Transverse colon (tissue), 3 donors: ENCODE results near the gene CDK5R2.

ENCODE experiments used
- CTCF ChIP-seq, 5 experiments: fragments of 200-600 bp in 3 of 5; fragments of 450-650 bp in 2 of 5; sonication (generic) in 3 of 5; IDR thresholded peaks; 1 replicate in 2 of 5; 2 replicates in 3 of 5; pipeline ENCODE4 v1.5.1; 2016 to 2017; ENCODE audit warnings: antibody characterized with exemption in 5 of 5, inconsistent platforms in 3 of 5, mild to moderate bottlenecking in 2 of 5, moderate library complexity in 1 of 5
- EP300 ChIP-seq: sonication (generic); formaldehyde crosslinking; IDR thresholded peaks from one replicate; pipeline ENCODE4 v1.6.1; 2017; ENCODE audit warnings: antibody characterized with exemption, low read depth

DNA sequence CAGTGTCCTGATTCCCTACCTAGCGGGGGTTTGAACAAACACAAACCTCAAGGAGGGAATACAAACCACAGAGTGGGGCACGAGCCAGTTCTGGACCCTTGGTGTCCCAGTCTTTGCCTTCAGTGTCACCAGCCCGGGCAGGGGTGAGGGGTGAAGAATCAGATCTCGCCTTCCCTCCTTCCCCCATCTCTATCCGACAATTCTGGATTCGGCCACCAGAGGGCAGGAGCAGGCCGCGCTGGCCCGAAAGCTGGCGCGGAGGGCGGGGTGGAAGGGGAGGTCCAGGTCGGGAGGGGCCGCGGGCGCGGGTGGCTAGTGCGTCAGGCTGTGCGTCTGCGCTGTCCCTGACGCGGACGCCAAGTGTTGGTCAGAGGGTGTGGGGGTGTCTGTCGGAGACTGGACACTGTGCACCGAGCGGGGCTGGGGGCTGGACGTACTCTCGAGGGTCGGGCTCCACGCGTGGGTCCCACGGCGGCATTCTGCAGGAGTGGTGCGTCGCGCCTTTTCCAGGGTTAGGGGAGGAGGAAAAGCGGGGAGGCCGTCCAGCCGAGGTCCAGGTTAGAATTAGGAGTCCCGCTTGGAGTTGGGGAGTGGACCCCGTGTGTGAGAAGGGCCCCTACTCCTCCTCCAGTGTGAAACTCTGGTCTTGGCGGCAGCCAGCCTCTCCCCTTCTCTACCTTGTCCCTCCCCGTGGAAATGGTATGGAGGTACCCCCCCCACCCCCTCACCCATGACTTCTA is 36.7 kb downstream of the CDK5R2 start:
- no peak for TF ChIP-seq EP300
- peak; percentile 90 to 97 (median 91) for TF ChIP-seq CTCF (IDR thresholded peaks at IDR 0.05)
